Measurements from ENCODE around the gene SYNGAP1. TPM values are rescaled to one million over a fixed set of nuclear protein-coding genes. Genes with fewer than 3 reads are reported as not detected.
A peak's percentile ranks its signal among the peaks of the same experiment; 100 is the strongest.

Gene SYNGAP1
- total and polyA plus RNA-seq, 2 of the 8 experiments (the other 6 are each of a cell fraction or from before 2014, with no cell fraction given) = 31.0 to 101 TPM

DNA sequence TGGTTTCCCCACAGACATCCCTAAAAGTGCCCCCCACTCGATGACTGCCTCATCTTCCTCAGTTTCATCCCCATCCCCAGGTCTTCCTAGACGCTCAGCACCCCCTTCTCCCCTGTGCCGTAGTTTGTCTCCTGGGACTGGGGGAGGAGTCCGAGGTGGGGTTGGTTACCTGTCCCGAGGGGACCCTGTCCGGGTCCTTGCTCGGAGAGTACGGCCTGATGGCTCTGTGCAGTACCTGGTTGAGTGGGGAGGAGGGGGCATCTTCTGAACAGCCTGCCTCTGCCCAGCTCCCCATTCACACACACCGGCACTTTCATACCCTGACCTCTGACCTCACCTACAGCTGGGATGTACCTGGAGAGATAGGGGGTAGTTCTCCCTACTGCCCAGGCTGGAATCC lies 4.0 kb upstream of the SYNGAP1 start:
- no peak overlapping the region for H3K18ac ChIP-seq (ENCODE audit: extremely low read depth, low read length)
- TF ChIP-seq TAF7 (optimal IDR thresholded peaks at IDR 0.05; ENCODE audit: borderline replicate concordance, low read depth, low read length) (no peak), GABPA (IDR thresholded peaks at IDR 0.05; ENCODE audit: borderline replicate concordance, insufficient read depth, low read length) (no peak), KDM5A (IDR thresholded peaks at IDR 0.05; ENCODE audit: low read length) (no peak), TBP (IDR thresholded peaks at IDR 0.05; ENCODE audit: low read depth, low read length) (no peak), BACH1 (IDR thresholded peaks at IDR 0.05; ENCODE audit: low read length) (no peak)
- TF ChIP-seq, protein P1, sequence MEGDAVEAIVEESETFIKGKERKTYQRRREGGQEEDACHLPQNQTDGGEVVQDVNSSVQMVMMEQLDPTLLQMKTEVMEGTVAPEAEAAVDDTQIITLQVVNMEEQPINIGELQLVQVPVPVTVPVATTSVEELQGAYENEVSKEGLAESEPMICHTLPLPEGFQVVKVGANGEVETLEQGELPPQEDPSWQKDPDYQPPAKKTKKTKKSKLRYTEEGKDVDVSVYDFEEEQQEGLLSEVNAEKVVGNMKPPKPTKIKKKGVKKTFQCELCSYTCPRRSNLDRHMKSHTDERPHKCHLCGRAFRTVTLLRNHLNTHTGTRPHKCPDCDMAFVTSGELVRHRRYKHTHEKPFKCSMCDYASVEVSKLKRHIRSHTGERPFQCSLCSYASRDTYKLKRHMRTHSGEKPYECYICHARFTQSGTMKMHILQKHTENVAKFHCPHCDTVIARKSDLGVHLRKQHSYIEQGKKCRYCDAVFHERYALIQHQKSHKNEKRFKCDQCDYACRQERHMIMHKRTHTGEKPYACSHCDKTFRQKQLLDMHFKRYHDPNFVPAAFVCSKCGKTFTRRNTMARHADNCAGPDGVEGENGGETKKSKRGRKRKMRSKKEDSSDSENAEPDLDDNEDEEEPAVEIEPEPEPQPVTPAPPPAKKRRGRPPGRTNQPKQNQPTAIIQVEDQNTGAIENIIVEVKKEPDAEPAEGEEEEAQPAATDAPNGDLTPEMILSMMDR (IDR thresholded peaks at IDR 0.05; ENCODE audit: control extremely low read depth in 1 of 3, insufficient read depth in 1 of 3, low read depth in 1 of 3, low read length in 3 of 3) = no peak

More for the DNA sequence above, 4.0 kb upstream of the SYNGAP1 start:
- Histone ChIP-seq H2BK120ac (replicated peaks; ENCODE audit: low read depth, low read length) (no peak overlapping the region), H3K9me3 (ENCODE audit: insufficient read depth in 2 of 2, low read depth in 1 of 2, low read length in 1 of 2) (no peaks in the 10 kb centered on the region), H2BK5ac (ENCODE audit: low read depth, low read length) (no peak overlapping the region), H4K91ac (replicated peaks; ENCODE audit: insufficient read length, low read length) (no peak overlapping the region), H3K23ac (ENCODE audit: insufficient read length) (no peak overlapping the region), H3K4me2 (ENCODE audit: insufficient read depth in 1 of 2, low read depth in 2 of 2, low read length in 2 of 2) (peak overlapping the region in 1 of 2 experiments; percentile 89; a peak in 2 of 4 replicates), H2BK20ac (ENCODE audit: low read length) (no peak overlapping the region), H2BK12ac (ENCODE audit: low read depth, low read length) (no peak overlapping the region), H2AK5ac (ENCODE audit: low read depth, low read length) (no peak overlapping the region), H4K8ac (ENCODE audit: extremely low read depth, insufficient read depth, low read length) (no peak overlapping the region), H3K4ac (replicated peaks; ENCODE audit: insufficient read length, low read depth, low read length) (no peak overlapping the region), H3K9ac (replicated peaks in 1 of 4; ENCODE audit: extremely low read depth in 1 of 4, low read depth in 3 of 4, low read length in 3 of 4) (no peak overlapping the region; a peak in 1 of 7 replicates), H3K4me3 (ENCODE audit: extremely low read depth in 1 of 4, insufficient read depth in 2 of 4, low read depth in 3 of 4, low read length in 4 of 4) (peak overlapping the region in 1 of 4 experiments; percentile 14; a peak in 1 of 8 replicates), H3K79me1 (ENCODE audit: low read depth, low read length) (peaks cover 9% of the 10 kb centered on the region; the same call in 1 of the 2 replicates), H3K14ac (ENCODE audit: insufficient read length) (no peak overlapping the region), H4K5ac (ENCODE audit: insufficient read length, low read depth, low read length) (no peak overlapping the region), H3K36me3 (ENCODE audit: control insufficient read depth in 2 of 4, insufficient read depth in 4 of 4, low read length in 3 of 4) (peaks cover 7 to 45% (median 29%) of the 10 kb centered on the region in 4 experiments; a peak in 7 of 8 replicates), H3K27ac (ENCODE audit: low read depth, low read length) (no peak overlapping the region), H2BK15ac (ENCODE audit: low read length) (no peak overlapping the region), H4K20me1 (replicated peaks in 1 of 2; ENCODE audit: control insufficient read depth in 1 of 2, insufficient read depth in 2 of 2, low read length in 2 of 2) (peaks cover 4 to 17% of the 10 kb centered on the region in 2 experiments), H3K56ac (replicated peaks; ENCODE audit: insufficient read length, low read depth, low read length) (no peak overlapping the region), H3K27me3 (replicated peaks in 1 of 4; ENCODE audit: control insufficient read depth in 3 of 4, extremely low read depth in 1 of 4, insufficient read depth in 3 of 4, low read length in 3 of 4) (no peaks in the 10 kb centered on the region), H3K4me1 (replicated peaks in 1 of 4; ENCODE audit: control insufficient read depth in 3 of 4, insufficient read depth in 4 of 4, low read length in 3 of 4) (peaks cover 8 to 31% (median 15%) of the 10 kb centered on the region in 4 experiments), H3K23me2 (ENCODE audit: low read depth, low read length) (peaks cover 25% of the 10 kb centered on the region), H3K79me2 (ENCODE audit: control insufficient read depth in 1 of 2, insufficient read depth in 2 of 2, low read length in 2 of 2) (peaks cover 11 to 40% of the 10 kb centered on the region in 2 experiments), H2AFZ (ENCODE audit: low read length) (no peak overlapping the region)
- ChIA-PET CTCF (ENCODE audit: partially characterized antibody) (interaction anchor here (1.1 to 5.7 kb wide), 5 partner anchors 9 to 98 kb away, joined by 3 to 37 read pairs (median 4); partner anchors contain the start of gene ZBTB22), POLR2A (ENCODE audit: partially characterized antibody) (interaction anchor here (0.9 to 2.0 kb wide), 5 partner anchors 10 to 140 kb away, joined by 3 to 11 read pairs (median 5); partner anchors contain the start of gene B3GALT4)
- 92% methylated on average over 8 of the region's 9 CpGs; no CpG with 5 or more reads in 1 of the 2 experiments for WGBS, 2 experiments (ENCODE audit: extremely low coverage in 1 of 2, insufficient coverage in 1 of 2, insufficient read length in 1 of 2, insufficient replicate concordance in 2 of 2, low coverage in 1 of 2, low lambda C conversion rate in 2 of 2, missing lambda C conversion rate in 1 of 2)
- DNase-seq (ENCODE audit: low read depth in 1 of 2, low spot score in 2 of 2) = no peak
- FAIRE-seq = no peak
